Measurements from ENCODE around the gene HSF5.

GRCh38 chr17:58532555-58532951, 44.3 kb upstream of the HSF5 start:
- no peak for TF ChIP-seq MAX (IDR thresholded peaks at IDR 0.05)
- no peak for TF ChIP-seq POLR2A (IDR thresholded peaks at IDR 0.05; ENCODE audit: low read length)
- no peak for TF ChIP-seq SMC3 (IDR thresholded peaks at IDR 0.05)

Data from A549 (cell line).